HL-60/S4 treated with retinoic acid at 250 ng/mL for 4 days and 3 days (cell line): ENCODE measurements around the gene MTMR8.
"Not testable (repeated sequence)": the region's sequence is repeated elsewhere in the genome, so short reads cannot be mapped to it uniquely, and the experiment has no call there.

Source experiments
- in situ Hi-C: fragments of 300-500 bp; cut with MboI; formaldehyde crosslinking; loops from 2 replicates; pipeline ENCODE4 v1.7.0; 2022; ENCODE audit warnings: low sequenced_read_pairs

The MTMR8 gene

GRCh38 chrX:64394874-64395567, at the start of gene MTMR8:
Gene MTMR8, minus strand, starts transcription at chrX:64395452. Its CDS starts 89 bp downstream, at chrX:64395363.
- in situ Hi-C loops = no loop called here

- in situ Hi-C loops = no loop called here
Measured at GRCh38 chrX:64439551-64439950, 44.3 kb upstream of the MTMR8 start.

DNA sequence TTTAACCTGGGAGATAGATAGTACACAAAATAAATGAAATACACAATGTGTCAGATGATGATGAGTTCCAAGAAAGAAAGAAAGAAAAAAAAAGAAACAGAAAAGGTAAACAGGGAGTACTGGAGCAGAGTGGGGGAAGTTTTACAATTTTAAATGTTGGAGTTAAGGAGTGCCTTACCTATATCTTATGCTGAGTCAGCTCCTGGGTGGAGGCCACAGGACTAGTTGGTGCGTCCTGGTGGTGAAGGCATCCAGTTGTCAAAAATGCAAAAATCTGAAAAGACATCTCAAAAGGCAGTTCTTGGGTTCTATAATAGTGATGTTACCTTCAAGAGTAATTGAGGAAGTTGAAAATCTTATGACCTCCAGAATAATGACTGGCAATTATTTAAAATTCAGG, 42.4 kb upstream of the MTMR8 start:
- in situ Hi-C loops = no loop called here

DNA sequence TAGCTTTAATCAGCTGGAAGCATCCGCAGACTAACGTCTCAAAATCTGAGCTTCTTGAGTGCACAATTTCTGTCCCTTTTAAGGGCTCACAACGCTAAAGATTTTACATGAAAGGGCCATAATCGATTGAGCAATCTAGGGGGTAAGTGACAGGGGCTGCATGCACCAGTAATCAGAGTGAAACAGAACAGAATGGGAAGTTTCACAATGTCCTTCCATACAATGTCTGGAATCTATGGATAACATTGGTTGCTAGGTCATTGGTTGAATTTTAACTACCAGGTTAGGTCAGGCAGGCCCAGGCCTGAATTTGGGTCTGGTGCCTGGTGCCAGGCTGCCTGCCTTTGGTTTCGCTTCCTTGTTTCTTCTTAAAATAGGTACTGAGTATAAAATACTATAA, 42.0 kb upstream of the MTMR8 start:
- in situ Hi-C loops = no loop called here

GRCh38 chrX:64428371-64428770, 33.1 kb upstream of the MTMR8 start:
- in situ Hi-C loops = no loop called here

- in situ Hi-C loops = no loop called here
Measured at GRCh38 chrX:64427787-64428186, 32.5 kb upstream of the MTMR8 start.

GRCh38 chrX:64427281-64427680, 32.0 kb upstream of the MTMR8 start:
- in situ Hi-C loops = no loop called here

DNA sequence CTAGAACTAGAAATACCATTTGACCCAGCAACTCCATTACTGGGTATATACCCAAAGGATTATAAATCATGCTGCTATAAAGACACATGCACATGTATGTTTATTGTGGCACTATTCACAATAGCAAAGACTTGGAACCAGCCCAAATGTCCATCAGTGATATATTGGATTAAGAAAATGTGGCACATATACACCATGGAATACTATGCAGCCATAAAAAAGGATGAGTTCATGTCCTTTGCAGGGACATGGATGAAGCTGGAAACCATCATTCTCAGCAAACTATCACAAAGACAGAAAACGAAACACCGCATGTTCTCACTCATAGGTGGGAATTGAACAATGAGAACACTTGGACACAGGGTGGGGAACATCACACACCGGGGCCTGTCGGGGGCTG, 14.5 kb upstream of the MTMR8 start:
- in situ Hi-C loops = not testable (repeated sequence)

- in situ Hi-C loops = no loop called here
Measured at GRCh38 chrX:64398088-64398487, 2.8 kb upstream of the MTMR8 start.

DNA sequence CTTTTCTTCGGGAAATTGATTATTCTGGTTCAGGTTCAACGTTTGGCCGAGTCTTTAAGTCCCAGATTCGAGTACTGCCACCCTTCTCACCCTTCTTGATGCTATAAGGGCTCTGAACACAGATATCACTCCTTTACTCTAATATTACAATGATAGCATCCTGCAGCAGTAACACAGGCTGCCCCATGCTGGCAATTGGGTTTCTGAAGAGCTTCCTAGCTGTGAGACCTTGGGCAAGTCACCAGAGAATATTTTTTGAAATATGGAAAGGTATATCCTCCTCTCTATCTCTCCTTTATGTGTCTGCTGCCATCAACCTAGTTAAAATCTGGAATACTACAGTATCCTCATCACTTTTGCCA, 297 bp upstream of the MTMR8 start:
- in situ Hi-C loops = no loop called here

GRCh38 chrX:64394059-64394873, 986 bp downstream of the MTMR8 start:
- in situ Hi-C loops = no loop called here

- in situ Hi-C loops = no loop called here
Measured at GRCh38 chrX:64389489-64389888, 5.8 kb downstream of the MTMR8 start.

DNA sequence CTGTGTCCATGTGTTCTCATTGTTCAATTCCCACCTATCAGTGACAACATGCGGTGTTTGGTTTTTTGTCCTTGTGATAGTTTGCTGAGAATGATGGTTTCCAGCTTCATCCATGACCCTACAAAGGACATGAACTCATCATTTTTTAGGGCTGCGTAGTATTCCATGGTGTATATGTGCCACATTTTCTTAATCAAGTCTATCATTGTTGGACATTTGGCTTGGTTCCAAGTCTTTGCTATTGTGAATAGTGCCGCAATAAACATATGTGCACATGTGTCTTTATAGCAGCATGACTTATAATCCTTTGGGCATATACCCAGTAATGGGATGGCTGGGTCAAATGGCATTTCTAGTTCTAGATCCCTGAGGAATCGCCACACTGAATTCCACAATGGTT, 14.5 kb downstream of the MTMR8 start:
- in situ Hi-C loops = not testable (repeated sequence)

DNA sequence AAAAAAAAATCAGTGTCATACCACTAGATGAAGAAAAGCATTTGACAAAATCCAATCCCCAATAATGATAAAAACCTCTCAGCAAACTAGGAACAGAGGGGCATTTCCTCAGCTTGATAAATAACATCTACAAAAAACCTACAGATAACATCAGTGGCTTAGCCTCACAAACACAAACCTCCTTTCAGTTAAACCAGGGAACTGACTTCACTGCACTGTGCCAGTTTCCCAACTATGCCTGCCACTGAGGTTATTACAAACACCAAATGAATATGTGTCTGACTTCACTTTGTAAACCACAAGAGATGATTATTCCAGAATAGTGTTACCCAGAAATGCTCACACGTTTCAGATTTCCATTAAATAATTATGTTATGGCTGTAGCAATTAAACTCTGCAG, 15.3 kb downstream of the MTMR8 start:
- in situ Hi-C loops = no loop called here

DNA sequence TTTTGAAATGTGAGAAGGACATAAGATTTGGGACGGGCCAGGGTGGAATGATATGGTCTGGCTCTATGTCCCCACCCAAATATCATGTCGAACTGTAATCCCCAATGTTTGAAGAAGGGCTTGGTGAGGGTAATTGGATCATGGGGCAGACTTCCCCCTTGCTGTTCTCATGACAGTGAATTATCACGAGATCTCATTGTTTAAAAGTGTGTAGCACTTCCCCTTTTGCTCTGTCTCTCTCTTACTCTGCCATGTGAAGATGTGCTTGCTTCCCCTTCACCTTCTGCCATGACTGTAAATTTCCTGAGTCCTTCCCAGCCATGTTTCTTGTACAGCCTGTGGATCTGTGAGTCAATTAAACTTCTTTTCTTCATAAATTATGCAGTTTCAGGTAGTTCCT, 17.5 kb downstream of the MTMR8 start:
- in situ Hi-C loops = no loop called here

GRCh38 chrX:64352081-64352480, 43.2 kb downstream of the MTMR8 start:
- in situ Hi-C loops = no loop called here

DNA sequence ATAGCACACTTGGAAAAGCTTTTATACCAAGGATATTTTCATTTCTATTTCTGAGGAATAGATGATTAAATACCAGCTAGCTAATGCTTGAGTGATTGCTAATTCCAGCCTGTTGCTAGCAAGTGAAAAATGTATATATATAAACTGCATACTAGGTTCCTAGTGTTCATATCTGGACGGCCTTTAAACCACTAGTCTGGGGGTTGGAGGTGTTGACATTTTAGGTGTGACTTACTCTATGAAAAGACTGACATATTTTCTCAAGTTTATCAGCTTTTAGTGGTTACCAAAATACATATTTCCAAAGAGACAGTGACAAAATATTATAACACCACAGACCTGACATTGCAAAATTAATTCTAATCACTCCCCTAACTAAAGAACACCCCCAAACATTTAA, 44.7 kb downstream of the MTMR8 start:
- in situ Hi-C loops = no loop called here

DNA sequence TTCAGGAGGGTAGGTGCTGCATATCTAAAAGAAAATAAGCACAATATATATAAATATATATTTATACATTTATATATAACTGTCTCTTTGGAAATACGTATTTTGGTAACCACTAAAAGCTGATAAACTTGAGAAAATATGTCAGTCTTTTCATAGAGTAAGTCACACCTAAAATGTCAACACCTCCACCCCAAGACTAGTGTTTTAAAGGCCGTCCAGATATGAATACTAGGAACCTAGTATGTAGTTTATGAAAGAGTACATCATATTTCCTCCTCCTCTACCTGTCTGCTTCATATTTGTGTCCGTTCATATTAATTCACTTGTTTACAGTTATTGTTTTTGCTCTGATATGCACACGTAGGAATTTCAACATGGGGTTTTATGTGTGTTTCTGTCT, 45.2 kb downstream of the MTMR8 start:
- in situ Hi-C loops = no loop called here

DNA sequence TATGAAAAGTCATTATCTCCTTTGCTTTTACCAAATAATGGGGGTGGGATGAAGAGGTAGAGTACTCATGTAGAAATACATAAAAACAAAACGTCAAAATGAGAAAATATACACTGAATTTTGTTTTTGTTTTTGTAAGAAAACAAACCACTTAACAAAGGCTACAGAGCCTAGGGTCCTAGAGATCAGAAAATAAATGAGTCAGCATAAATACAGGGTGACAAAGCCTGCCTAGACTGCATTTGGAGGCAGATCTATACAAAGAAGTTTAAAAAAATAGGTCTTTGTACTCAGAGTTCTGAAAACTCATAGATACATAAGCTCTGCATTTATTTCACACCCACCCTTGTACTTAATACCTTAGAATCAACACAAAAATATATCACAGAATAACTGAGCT, 52.4 kb downstream of the MTMR8 start:
- in situ Hi-C loops = no loop called here

- in situ Hi-C loops = no loop called here
Measured at GRCh38 chrX:64338296-64338695, 57.0 kb downstream of the MTMR8 start.

DNA sequence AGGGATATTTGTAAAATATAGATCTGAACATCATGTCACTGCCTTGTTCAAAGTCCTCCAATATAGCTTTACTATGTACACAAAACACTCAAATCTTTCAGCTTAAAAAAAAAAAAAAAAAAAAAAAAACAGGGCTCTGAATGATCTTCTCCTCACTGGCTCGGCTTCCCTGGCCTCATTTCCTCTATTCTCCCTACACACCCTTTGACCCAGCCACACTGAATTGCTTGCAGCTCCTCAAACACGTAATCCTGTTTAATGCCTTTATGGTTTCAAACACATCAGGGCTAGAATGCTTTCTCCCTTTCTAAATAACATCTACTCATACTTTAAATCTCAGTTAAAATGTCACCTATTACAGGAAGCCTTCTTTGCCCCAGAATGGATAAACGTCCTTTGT, 60.8 kb downstream of the MTMR8 start:
- in situ Hi-C loops = no loop called here

DNA sequence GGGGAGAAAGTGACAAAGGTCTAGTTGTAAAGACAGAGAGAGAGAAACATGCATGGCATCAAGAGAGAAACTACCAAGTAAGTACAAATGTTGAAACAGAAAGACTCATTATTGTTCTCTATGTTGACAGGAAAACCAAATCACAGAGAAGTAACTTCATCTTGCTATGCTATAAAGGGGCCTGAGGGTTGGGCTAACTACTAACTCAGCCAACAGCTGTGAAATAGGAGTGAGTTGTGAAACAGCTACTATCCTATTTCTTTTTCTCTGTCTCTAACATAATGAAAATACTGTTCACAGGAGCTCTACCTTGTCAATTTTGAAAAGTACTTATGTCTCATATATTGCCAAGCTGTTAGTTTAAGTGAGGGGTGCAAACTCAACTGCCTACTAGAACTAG, 65.0 kb downstream of the MTMR8 start:
- in situ Hi-C loops = no loop called here

DNA sequence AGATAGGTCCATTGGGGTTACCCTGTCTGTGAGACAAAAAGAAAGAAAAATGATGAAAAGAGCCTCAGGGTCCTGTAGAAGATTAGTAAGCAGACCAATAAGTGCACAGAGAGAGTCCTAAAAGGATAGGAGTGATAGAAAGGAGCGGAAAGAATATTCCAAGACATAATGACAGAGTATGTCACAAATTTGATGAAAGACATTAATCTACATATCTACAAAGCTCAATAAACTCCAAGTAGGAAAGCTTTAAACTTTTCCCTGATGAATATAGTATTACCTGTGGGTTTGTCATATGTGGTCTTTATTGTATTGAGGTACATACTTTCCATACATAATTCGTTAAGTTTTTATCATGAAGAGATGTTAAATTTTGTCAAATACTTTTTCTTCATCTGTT, 73.7 kb downstream of the MTMR8 start:
- in situ Hi-C loops = no loop called here
